HL-60 (cell line): ENCODE results near the gene BAZ2B.

ENCODE experiments used
- DNase-seq, 2 experiments: peaks; one replicate each; pipeline ENCODE4 v3.0.0-alpha.2; 2010 to 2020; ENCODE audit warnings: low read depth in 1 of 2, low spot score in 1 of 2
- H3K27ac ChIP-seq: fragments of 250-450 bp; sonication (Bioruptor Pico); replicated peaks from 2 replicates; pipeline ENCODE4 v1.5.1; 2020; ENCODE audit warnings: mild to moderate bottlenecking, moderate library complexity
- H3K27me3 ChIP-seq: fragments of 250-450 bp; sonication (Bioruptor Pico); 2 replicates; pipeline ENCODE4 v1.5.1; 2021; ENCODE audit warnings: mild to moderate bottlenecking, moderate library complexity; ENCODE audit not compliant: insufficient read depth, poor library complexity, severe bottlenecking
- H3K4me3 ChIP-seq: replicated peaks from 2 replicates; pipeline ENCODE4 v1.5.1; 2011; ENCODE audit warnings: mild to moderate bottlenecking, control low read depth, low read length; ENCODE audit not compliant: insufficient read depth
- GABPA ChIP-seq: IDR thresholded peaks from 2 replicates; pipeline ENCODE4 v1.6.1; 2012; ENCODE audit warnings: low read depth
- POLR2AphosphoS5 ChIP-seq: IDR thresholded peaks from 2 replicates; pipeline ENCODE4 v1.6.1; 2012; ENCODE audit warnings: low read depth
- SPI1 ChIP-seq: IDR thresholded peaks from 2 replicates; pipeline ENCODE4 v1.6.1; 2012; ENCODE audit warnings: low read depth, mild to moderate bottlenecking, borderline replicate concordance
- TF ChIP-seq, protein P1 (sequence below): IDR thresholded peaks from 2 replicates; pipeline ENCODE4 v1.6.1; 2012; ENCODE audit warnings: low read depth; ENCODE audit not compliant: insufficient replicate concordance
- TF ChIP-seq, protein P2 (sequence below): IDR thresholded peaks from one replicate; pipeline ENCODE4 v1.5.1; 2011; ENCODE audit warnings: low read length, control low read depth, inconsistent platforms; ENCODE audit not compliant: insufficient read depth

The BAZ2B gene

GRCh38 chr2:159617100-159617499, 752 bp upstream of the BAZ2B start:
- no peak for DNase-seq
- TF ChIP-seq, protein P1, sequence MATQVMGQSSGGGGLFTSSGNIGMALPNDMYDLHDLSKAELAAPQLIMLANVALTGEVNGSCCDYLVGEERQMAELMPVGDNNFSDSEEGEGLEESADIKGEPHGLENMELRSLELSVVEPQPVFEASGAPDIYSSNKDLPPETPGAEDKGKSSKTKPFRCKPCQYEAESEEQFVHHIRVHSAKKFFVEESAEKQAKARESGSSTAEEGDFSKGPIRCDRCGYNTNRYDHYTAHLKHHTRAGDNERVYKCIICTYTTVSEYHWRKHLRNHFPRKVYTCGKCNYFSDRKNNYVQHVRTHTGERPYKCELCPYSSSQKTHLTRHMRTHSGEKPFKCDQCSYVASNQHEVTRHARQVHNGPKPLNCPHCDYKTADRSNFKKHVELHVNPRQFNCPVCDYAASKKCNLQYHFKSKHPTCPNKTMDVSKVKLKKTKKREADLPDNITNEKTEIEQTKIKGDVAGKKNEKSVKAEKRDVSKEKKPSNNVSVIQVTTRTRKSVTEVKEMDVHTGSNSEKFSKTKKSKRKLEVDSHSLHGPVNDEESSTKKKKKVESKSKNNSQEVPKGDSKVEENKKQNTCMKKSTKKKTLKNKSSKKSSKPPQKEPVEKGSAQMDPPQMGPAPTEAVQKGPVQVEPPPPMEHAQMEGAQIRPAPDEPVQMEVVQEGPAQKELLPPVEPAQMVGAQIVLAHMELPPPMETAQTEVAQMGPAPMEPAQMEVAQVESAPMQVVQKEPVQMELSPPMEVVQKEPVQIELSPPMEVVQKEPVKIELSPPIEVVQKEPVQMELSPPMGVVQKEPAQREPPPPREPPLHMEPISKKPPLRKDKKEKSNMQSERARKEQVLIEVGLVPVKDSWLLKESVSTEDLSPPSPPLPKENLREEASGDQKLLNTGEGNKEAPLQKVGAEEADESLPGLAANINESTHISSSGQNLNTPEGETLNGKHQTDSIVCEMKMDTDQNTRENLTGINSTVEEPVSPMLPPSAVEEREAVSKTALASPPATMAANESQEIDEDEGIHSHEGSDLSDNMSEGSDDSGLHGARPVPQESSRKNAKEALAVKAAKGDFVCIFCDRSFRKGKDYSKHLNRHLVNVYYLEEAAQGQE: no peak
- TF ChIP-seq, protein P2, sequence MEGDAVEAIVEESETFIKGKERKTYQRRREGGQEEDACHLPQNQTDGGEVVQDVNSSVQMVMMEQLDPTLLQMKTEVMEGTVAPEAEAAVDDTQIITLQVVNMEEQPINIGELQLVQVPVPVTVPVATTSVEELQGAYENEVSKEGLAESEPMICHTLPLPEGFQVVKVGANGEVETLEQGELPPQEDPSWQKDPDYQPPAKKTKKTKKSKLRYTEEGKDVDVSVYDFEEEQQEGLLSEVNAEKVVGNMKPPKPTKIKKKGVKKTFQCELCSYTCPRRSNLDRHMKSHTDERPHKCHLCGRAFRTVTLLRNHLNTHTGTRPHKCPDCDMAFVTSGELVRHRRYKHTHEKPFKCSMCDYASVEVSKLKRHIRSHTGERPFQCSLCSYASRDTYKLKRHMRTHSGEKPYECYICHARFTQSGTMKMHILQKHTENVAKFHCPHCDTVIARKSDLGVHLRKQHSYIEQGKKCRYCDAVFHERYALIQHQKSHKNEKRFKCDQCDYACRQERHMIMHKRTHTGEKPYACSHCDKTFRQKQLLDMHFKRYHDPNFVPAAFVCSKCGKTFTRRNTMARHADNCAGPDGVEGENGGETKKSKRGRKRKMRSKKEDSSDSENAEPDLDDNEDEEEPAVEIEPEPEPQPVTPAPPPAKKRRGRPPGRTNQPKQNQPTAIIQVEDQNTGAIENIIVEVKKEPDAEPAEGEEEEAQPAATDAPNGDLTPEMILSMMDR: no peak
- TF ChIP-seq POLR2AphosphoS5 (no peak), GABPA (no peak), SPI1 (no peak)
- H3K27me3 ChIP-seq: no peaks in the 10 kb centered on the region
- peak overlapping the region; percentile 94 for H3K27ac ChIP-seq
- peak overlapping the region; percentile 65; the same call in 1 of the 2 replicates for H3K4me3 ChIP-seq

- Histone ChIP-seq H3K4me3 (peak overlapping the region; percentile 65), H3K27me3 (no peaks in the 10 kb centered on the region), H3K27ac (peak overlapping the region; percentile 94)
- DNase-seq: peak; percentile 61 to 92
- TF ChIP-seq GABPA (no peak), POLR2AphosphoS5 (peak; percentile 71)
Measured at GRCh38 chr2:159615367-159616285, 722 bp downstream of the BAZ2B start.

DNA sequence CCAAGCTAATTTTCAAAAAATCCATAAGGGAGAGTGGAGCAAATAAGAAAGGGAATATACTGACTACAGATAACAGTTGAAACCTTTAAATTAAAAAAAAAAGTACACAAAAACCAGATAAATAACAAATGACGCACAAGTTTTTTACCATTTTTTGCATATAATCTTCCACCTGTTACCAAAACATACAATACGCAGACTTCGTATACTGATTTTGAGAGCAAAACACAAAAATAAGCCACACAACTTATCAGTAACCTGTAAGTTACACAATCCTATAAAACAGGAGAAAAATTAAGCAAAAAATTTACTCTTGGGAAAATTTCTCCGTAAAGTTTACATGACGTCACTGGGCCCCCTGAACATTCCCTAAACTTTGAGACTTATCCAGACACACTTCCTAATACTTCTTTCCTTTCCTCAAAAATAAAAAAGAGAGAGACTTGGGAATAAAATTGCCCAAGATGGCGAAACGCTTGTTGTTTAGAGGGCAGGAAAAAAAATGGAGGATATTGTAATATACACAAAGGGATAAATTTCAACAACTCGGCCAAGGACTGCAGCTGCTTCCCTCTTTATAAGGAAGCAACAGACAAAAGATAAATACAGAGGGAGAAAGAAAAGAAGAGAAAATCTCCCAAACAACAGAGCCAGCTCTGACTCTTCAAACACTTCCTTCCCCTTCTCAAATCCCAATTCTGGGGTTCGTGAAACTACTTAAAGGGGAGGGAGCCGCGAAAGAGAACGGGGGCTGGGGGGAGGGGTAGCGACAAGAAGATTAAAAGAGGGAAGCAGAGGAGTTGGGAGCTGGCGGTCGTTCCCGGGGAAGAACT, 1.6 kb downstream of the BAZ2B start:
- peak in 1 of 2 experiments; percentile 63 for DNase-seq
- Histone ChIP-seq H3K4me3 (peak overlapping the region; percentile 65), H3K27me3 (no peaks in the 10 kb centered on the region), H3K27ac (peak overlapping the region; percentile 94)
- TF ChIP-seq, protein P2: no peak
- TF ChIP-seq, protein P1: peak; percentile 37
- TF ChIP-seq SPI1 (peak; percentile 68), GABPA (no peak), POLR2AphosphoS5 (no peak)
